Chondrocyte (in vitro differentiated cells): ENCODE results near the gene GTPBP2. TPM values are rescaled to one million over a fixed set of nuclear protein-coding genes. Genes with fewer than 3 reads are reported as not detected.
"Not testable (repeated sequence)": the region's sequence is repeated elsewhere in the genome, so short reads cannot be mapped to it uniquely, and the experiment has no call there.

Source experiments
- DNase-seq: peaks from one replicate; pipeline ENCODE4 v3.0.0; 2021; ENCODE audit warnings: mixed read lengths, low spot score
- H3K27ac Mint-ChIP-seq: one replicate; pipeline ENCODE4 v1.8.0; 2021; ENCODE audit warnings: mild to moderate bottlenecking, moderate library complexity, mixed read lengths; ENCODE audit not compliant: unreplicated experiment
- H3K27me3 Mint-ChIP-seq: 2 replicates; pipeline ENCODE4 v1.8.0; 2021; ENCODE audit warnings: low read depth, mixed read lengths
- H3K36me3 Mint-ChIP-seq: 2 replicates; pipeline ENCODE4 v1.8.0; 2021; ENCODE audit warnings: low read depth, mixed read lengths
- H3K4me1 Mint-ChIP-seq: 2 replicates; pipeline ENCODE4 v1.8.0; 2021; ENCODE audit warnings: low read depth, mild to moderate bottlenecking, mixed read lengths
- H3K4me3 Mint-ChIP-seq: one replicate; pipeline ENCODE4 v1.8.0; 2021; ENCODE audit warnings: mild to moderate bottlenecking, moderate library complexity, mixed read lengths; ENCODE audit not compliant: unreplicated experiment
- H3K9me3 Mint-ChIP-seq: 2 replicates; pipeline ENCODE4 v1.8.0; 2021; ENCODE audit warnings: low read depth, mixed read lengths
- total RNA-seq: library from RNA; stranded (reverse); gene quantifications from 3 replicates; pipeline ENCODE4 v1.2.1, GENCODE V29; 2021
- TF ChIP-seq, protein P1 (sequence below): fragments of 200-600 bp; sonication (generic); IDR thresholded peaks from 2 replicates; pipeline ENCODE4 v1.5.0; 2021; ENCODE audit warnings: antibody characterized with exemption, mild to moderate bottlenecking, moderate library complexity

Gene GTPBP2
- total RNA-seq, 1 donor from 2014 or later, result 126 TPM

- Mint-ChIP-seq H3K4me1 (peaks cover 28% of the 10 kb centered on the region), H3K27ac (peak overlapping the region; percentile 91), H3K9me3 (no peaks in the 10 kb centered on the region), H3K4me3 (peak overlapping the region; percentile 99), H3K27me3 (no peaks in the 10 kb centered on the region), H3K36me3 (peaks cover 15% of the 10 kb centered on the region)
- peak; percentile 8 for DNase-seq
- TF ChIP-seq, protein P1, sequence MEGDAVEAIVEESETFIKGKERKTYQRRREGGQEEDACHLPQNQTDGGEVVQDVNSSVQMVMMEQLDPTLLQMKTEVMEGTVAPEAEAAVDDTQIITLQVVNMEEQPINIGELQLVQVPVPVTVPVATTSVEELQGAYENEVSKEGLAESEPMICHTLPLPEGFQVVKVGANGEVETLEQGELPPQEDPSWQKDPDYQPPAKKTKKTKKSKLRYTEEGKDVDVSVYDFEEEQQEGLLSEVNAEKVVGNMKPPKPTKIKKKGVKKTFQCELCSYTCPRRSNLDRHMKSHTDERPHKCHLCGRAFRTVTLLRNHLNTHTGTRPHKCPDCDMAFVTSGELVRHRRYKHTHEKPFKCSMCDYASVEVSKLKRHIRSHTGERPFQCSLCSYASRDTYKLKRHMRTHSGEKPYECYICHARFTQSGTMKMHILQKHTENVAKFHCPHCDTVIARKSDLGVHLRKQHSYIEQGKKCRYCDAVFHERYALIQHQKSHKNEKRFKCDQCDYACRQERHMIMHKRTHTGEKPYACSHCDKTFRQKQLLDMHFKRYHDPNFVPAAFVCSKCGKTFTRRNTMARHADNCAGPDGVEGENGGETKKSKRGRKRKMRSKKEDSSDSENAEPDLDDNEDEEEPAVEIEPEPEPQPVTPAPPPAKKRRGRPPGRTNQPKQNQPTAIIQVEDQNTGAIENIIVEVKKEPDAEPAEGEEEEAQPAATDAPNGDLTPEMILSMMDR, result no peak
Measured at GRCh38 chr6:43636308-43636659, 7.2 kb upstream of the GTPBP2 start.

DNA sequence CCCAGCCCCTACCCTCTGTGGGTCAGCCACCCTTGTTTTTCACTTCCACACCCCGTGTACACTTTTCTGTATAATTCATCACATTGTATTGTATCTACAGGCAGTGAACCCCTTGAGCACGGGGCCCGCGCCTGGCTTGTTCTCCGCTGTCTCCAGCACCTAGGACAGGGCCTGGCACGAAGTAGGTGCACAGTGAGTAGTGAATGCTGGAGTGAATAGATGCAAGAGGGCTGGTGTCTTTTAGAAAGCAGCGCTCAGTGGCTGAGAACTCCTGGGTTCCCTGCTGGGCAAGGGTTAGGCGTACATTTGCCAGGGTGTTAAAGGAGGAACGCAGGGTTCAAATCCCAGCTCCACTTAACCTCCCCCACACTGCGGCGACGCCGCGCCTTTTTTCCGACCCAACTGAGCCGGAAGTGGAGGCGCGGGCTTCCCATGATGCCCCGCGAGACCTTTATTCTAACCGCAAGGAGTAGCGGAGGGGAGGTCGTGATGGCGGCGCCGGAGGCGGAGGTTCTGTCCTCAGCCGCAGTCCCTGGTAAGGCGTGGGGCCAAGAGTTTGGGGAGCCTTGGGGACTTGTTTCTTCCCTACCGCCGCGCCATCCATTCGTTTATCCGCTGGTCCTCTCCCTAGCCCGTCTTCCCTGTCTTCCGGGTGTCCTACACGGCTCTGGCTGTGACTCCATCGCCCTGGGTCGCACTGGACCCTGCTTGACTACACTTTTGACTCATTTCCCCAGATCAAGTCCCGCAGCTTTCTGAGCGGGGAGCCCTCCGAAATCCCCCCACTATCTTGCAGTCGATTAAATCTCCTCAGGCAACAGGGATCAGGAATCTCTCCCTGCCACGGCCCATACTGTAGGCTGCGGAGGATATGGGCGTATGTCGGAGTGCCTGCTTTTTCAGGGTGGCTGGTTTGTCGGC is 6.6 kb upstream of the GTPBP2 start, which contains the start of gene MAD2L1BP:
MAD2L1BP (plus strand) TSS at position 454 of the 921 bp plus-strand sequence; CDS start at position 490, 36 bp downstream.
- DNase-seq, result peak; percentile 33
- Mint-ChIP-seq H3K9me3 (no peaks in the 10 kb centered on the region), H3K4me3 (peak within 1 kb of the TSS; percentile 99), H3K4me1 (peaks cover 31% of the 10 kb centered on the region), H3K27ac (peak within 1 kb of the TSS; percentile 91), H3K36me3 (peaks cover 14% of the 10 kb centered on the region), H3K27me3 (no peaks in the 10 kb centered on the region)
- TF ChIP-seq, protein P1, result no peak

- Mint-ChIP-seq H3K9me3 (no peaks in the 10 kb centered on the region), H3K36me3 (peaks cover 6% of the 10 kb centered on the region), H3K4me1 (peaks cover 37% of the 10 kb centered on the region), H3K27ac (peak overlapping the region; percentile 91), H3K4me3 (no peak overlapping the region), H3K27me3 (no peaks in the 10 kb centered on the region)
- TF ChIP-seq, protein P1, result no peak
- no peak for DNase-seq
Measured at GRCh38 chr6:43634702-43635303, 5.7 kb upstream of the GTPBP2 start.

DNA sequence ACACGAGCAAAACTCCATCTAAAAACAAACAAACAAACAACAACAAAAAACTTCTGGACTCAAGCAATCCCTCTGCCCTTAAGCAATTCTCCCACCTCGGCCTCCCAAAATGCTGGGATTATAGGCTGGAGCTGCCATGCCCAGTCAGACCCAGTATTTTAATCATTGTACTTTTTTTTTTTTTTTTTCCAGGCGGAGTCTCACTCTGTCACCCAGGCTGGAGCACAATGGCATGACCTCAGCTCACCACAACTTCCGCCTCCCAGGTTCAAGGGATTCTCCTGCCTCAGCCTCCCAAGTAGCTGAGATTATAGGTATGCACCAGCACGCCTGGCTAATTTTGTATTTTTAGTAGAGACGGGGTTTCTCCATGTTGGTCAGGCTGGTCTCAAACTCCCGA is 3.9 kb upstream of the GTPBP2 start:
- H3K4me3 Mint-ChIP-seq, H3K9me3 Mint-ChIP-seq, DNase-seq, H3K27ac Mint-ChIP-seq, H3K36me3 Mint-ChIP-seq, H3K27me3 Mint-ChIP-seq: not testable (repeated sequence)
- peaks cover 34% of the 10 kb centered on the region for H3K4me1 Mint-ChIP-seq

DNA sequence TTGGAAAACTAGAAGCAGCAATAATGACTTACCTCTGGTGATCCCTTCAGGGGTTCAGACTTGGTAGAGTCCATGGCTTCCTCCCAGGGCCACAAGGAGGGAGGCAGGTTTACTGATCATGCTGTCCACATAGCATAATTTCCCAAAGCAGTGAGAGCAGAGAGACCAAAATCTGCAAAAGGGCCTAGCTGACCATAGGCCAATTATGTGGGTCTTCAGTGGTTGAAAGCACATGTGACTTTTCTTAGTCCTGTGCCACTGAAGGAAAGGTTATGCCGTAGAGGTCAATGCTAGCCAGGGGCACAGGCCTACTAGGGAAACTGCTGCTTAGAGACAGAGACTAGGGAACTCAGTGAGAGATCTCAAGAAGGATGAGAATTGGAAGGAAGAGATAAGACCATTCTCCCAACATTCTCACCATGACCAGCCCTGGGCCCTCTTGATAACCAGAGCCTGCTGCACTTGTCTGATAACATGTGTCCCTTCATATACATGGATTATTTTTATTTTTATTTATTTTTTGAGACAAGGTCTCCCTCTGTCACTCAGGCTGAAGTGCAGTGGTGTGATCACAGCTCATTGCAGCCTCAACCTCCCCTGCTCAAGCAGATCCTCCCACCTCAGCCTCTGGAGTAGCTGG is 2.0 kb upstream of the GTPBP2 start:
- Mint-ChIP-seq H3K4me1 (peaks cover 41% of the 10 kb centered on the region), H3K27me3 (no peaks in the 10 kb centered on the region), H3K4me3 (peak overlapping the region; percentile 49), H3K36me3 (peaks cover 6% of the 10 kb centered on the region), H3K27ac (peak overlapping the region; percentile 69), H3K9me3 (no peaks in the 10 kb centered on the region)
- TF ChIP-seq, protein P1, result no peak
- no peak for DNase-seq
